GM10266 (cell line): ENCODE measurements around the gene HRK.

Experiments used
- DNase-seq: peaks from one replicate; pipeline ENCODE4 v3.0.0; 2012; ENCODE audit errors: extremely low spot score
- TF ChIP-seq, protein P1 (sequence below): IDR thresholded peaks from 2 replicates; pipeline ENCODE4 v1.5.1; 2012; ENCODE audit warnings: mild to moderate bottlenecking, low read depth; ENCODE audit not compliant: control insufficient read depth, insufficient read depth; ENCODE audit errors: missing control alignments

The HRK gene

DNA sequence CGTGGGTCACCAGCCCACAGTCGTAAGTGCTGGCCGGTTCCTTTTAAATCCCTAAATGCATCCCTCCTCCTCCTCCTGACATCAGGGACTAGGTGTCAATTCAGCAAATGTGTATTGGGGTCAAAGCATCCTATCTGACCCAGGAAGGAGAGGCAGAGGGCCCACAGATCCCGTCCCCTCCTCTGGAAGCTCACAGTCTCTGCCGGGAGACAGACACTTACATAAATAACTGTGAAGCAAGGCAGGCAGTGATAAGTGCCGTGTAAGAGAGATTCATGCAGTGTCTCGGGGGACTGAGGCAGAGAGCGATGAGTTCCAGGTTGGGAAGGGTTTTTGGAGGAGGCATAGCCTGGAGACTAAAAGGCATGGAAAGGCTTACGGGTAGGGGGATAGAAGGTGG lies 44.1 kb downstream of the HRK start:
- TF ChIP-seq, protein P1, sequence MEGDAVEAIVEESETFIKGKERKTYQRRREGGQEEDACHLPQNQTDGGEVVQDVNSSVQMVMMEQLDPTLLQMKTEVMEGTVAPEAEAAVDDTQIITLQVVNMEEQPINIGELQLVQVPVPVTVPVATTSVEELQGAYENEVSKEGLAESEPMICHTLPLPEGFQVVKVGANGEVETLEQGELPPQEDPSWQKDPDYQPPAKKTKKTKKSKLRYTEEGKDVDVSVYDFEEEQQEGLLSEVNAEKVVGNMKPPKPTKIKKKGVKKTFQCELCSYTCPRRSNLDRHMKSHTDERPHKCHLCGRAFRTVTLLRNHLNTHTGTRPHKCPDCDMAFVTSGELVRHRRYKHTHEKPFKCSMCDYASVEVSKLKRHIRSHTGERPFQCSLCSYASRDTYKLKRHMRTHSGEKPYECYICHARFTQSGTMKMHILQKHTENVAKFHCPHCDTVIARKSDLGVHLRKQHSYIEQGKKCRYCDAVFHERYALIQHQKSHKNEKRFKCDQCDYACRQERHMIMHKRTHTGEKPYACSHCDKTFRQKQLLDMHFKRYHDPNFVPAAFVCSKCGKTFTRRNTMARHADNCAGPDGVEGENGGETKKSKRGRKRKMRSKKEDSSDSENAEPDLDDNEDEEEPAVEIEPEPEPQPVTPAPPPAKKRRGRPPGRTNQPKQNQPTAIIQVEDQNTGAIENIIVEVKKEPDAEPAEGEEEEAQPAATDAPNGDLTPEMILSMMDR = no peak
- DNase-seq = no peak

DNA sequence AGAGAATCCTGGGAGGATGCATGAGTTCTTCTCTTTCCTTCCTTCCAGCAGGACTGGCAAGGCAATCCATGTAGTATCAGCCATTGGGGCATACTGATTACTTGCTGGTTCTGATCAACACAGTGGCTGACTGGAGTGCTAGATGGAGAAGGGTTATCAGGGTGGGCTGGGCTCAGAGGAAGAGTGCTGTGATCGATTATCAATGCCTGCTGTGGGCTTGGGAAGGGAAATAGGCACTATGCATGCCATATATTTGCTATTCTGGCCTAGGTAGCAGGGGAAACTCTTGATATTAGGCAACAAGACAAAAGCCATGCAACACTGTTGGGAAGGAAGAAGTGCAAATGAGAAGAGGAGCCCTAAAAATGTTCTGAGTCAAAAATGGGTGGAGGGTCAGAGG lies 45.8 kb downstream of the HRK start:
- TF ChIP-seq, protein P1 = no peak
- DNase-seq = no peak

- TF ChIP-seq, protein P1 = no peak
- no peak for DNase-seq
Observed at GRCh38 chr12:116833474-116833873, 47.8 kb downstream of the HRK start.

DNA sequence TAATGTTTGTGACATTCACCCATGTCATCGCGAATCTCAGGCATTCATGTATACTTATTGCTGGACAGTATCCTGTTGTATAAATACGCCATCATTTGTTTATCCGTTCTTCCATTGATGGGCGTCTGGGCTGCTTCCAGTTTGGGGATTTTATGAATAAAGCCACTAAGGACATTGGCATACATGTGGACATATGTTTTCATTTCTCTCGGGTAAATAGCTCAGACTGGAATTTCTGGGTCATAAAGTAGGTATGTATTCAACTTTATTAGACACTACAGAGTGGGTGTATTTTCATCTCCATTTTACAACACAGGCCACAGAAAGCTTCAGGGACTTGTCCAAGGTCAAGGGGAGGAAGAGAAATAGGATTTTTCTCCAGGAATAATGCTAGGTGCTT lies 48.9 kb downstream of the HRK start:
- DNase-seq = no peak
- TF ChIP-seq, protein P1 = no peak

DNA sequence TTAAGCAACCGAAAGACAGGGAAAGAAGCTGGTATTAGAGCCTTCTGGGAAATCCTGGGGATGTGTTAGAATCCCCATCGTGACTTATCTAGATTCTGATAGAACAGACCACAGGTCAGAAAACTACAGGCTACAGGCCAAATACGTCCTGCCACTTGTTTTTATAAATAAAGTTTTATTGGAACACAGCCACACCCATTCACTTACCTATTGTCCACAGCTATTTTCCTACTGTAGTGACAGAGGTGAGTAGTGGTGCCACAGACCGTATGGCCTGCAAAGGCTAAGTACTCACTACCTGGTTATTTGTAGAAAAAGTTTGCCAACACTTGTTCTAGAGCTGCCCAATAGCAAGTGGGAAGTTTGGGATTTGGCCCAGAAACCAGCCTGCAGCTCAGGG lies 53.8 kb downstream of the HRK start:
- DNase-seq = no peak
- TF ChIP-seq, protein P1 = no peak

DNA sequence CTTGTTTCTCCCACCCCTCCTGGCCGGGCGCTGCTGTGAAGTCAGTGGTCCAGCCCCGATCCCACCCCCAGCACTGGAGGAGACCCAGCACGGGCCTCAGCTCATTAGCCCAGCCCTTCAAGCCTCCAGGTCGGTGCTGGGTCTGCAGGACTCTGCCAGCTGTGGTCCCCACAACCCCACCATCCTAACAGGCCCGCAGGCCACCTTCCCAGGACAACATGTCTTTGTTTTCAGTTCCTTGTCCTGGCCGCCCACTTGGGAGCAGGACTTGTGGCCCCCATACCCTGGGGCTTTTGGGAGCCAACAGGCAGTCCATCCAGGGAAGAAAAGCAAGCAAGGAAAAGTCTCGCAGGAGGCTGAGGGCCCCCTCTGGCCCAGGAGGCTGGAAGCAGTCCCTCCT lies 60.0 kb downstream of the HRK start:
- no peak for DNase-seq
- TF ChIP-seq, protein P1 = no peak

GRCh38 chr12:116820064-116820656 lies 61.1 kb downstream of the HRK start:
- TF ChIP-seq, protein P1 = no peak
- no peak for DNase-seq
